HEK293 (cell line): ENCODE measurements around the gene GRM4.
A peak's percentile ranks its signal among the peaks of the same experiment; 100 is the strongest.

ENCODE experiments used
- CTCF ChIA-PET: fragments of 350-600 bp; formaldehyde crosslinking; extraction: SDS; loops from one replicate; lab custom pipeline; 2021; ENCODE audit warnings: antibody characterized with exemption; lab: Yijun Ruan, JAX
- POLR2A ChIA-PET: fragments of 300-600 bp; formaldehyde crosslinking; extraction: SDS; loops from one replicate; lab custom pipeline; 2020; ENCODE audit warnings: antibody characterized with exemption, inconsistent platforms; lab: Yijun Ruan, JAX
- H3K27ac ChIP-seq: fragments of 200-500 bp; sonication (Bioruptor generic); 2 replicates; pipeline ENCODE4 v1.5.1; 2014; ENCODE audit warnings: low read depth, low read length, control low read depth, inconsistent platforms; ENCODE audit errors: extremely low read depth
- H3K36me3 ChIP-seq, 2 experiments: fragments of 200-500 bp in 1 of 2; sonication (Bioruptor generic) in 1 of 2; 1 replicate in 1 of 2; 2 replicates in 1 of 2; pipeline ENCODE4 v1.5.1; 2014 to 2017; ENCODE audit warnings: inconsistent platforms in 2 of 2, low read length in 2 of 2; ENCODE audit not compliant: control insufficient read depth in 2 of 2, insufficient read depth in 1 of 2
- H3K4me1 ChIP-seq: fragments of 200-500 bp; sonication (Bioruptor generic); 2 replicates; pipeline ENCODE4 v1.5.1; 2014; ENCODE audit warnings: mild to moderate bottlenecking, low read length, inconsistent platforms; ENCODE audit not compliant: control insufficient read depth, insufficient read depth
- H3K4me3 ChIP-seq: 2 replicates; pipeline ENCODE4 v1.5.1; 2011; ENCODE audit warnings: low read depth, mild to moderate bottlenecking, control low read depth, low read length, moderate library complexity
- H3K9me3 ChIP-seq: fragments of 200-500 bp; sonication (Bioruptor generic); 2 replicates; pipeline ENCODE4 v1.5.1; 2014; ENCODE audit warnings: low read depth, low read length, inconsistent platforms; ENCODE audit not compliant: control insufficient read depth, insufficient read depth
- CTCF ChIP-seq: fragments of 450-650 bp; formaldehyde crosslinking; IDR thresholded peaks from 2 replicates; pipeline ENCODE4 v1.5.1; 2016; ENCODE audit warnings: missing biosample characterization, missing genetic modification characterization
- GLIS2 ChIP-seq: fragments of 450-650 bp; formaldehyde crosslinking; IDR thresholded peaks from 2 replicates; pipeline ENCODE4 v1.5.1; 2016; ENCODE audit warnings: missing biosample characterization, missing genetic modification characterization
- HOXD13 ChIP-seq: sonication (generic); formaldehyde crosslinking; IDR thresholded peaks from 2 replicates; pipeline ENCODE4 v1.8.0; 2022; ENCODE audit warnings: missing genetic modification reagents, borderline replicate concordance
- KLF7 ChIP-seq: fragments of 450-650 bp; formaldehyde crosslinking; IDR thresholded peaks from 2 replicates; pipeline ENCODE4 v1.5.1; 2016; ENCODE audit warnings: missing biosample characterization, missing genetic modification characterization, borderline replicate concordance
- MYNN ChIP-seq: fragments of 450-650 bp; formaldehyde crosslinking; IDR thresholded peaks from 2 replicates; pipeline ENCODE4 v1.5.1; 2016; ENCODE audit warnings: missing biosample characterization, missing genetic modification characterization, borderline replicate concordance
- PBX3 ChIP-seq: sonication (generic); formaldehyde crosslinking; IDR thresholded peaks from 2 replicates; pipeline ENCODE4 v1.8.1; 2022; ENCODE audit warnings: mild to moderate bottlenecking, moderate library complexity, missing genetic modification reagents
- REST ChIP-seq: fragments of 450-650 bp; formaldehyde crosslinking; IDR thresholded peaks from 2 replicates; pipeline ENCODE4 v1.5.1; 2016; ENCODE audit warnings: missing biosample characterization, missing genetic modification characterization
- SCRT2 ChIP-seq: fragments of 450-650 bp; formaldehyde crosslinking; IDR thresholded peaks from 2 replicates; pipeline ENCODE4 v1.5.1; 2016; ENCODE audit warnings: missing biosample characterization, missing genetic modification characterization
- SP7 ChIP-seq: fragments of 450-650 bp; formaldehyde crosslinking; IDR thresholded peaks from 2 replicates; pipeline ENCODE4 v1.5.1; 2016; ENCODE audit warnings: missing biosample characterization, missing genetic modification characterization
- ZBTB10 ChIP-seq: fragments of 450-650 bp; formaldehyde crosslinking; IDR thresholded peaks from 2 replicates; pipeline ENCODE4 v1.5.1; 2016; ENCODE audit warnings: missing biosample characterization, missing genetic modification characterization
- ZFHX2 ChIP-seq: fragments of 450-650 bp; formaldehyde crosslinking; conservative IDR thresholded peaks from 2 replicates; pipeline ENCODE4 v1.5.1; 2016; ENCODE audit warnings: missing biosample characterization, missing genetic modification characterization
- ZNF114 ChIP-seq: fragments of 450-650 bp; formaldehyde crosslinking; IDR thresholded peaks from 2 replicates; pipeline ENCODE4 v1.5.0; 2017; ENCODE audit warnings: missing biosample characterization, missing genetic modification characterization
- ZNF140 ChIP-seq: fragments of 450-650 bp; formaldehyde crosslinking; IDR thresholded peaks from 2 replicates; pipeline ENCODE4 v1.5.1; 2016; ENCODE audit warnings: missing biosample characterization, missing genetic modification characterization
- ZNF202 ChIP-seq: fragments of 450-650 bp; formaldehyde crosslinking; IDR thresholded peaks from 2 replicates; pipeline ENCODE4 v1.5.1; 2016; ENCODE audit warnings: missing biosample characterization, missing genetic modification characterization, borderline replicate concordance
- ZNF214 ChIP-seq: fragments of 450-650 bp; formaldehyde crosslinking; IDR thresholded peaks from 2 replicates; pipeline ENCODE4 v1.5.1; 2017; ENCODE audit warnings: missing biosample characterization, mild to moderate bottlenecking, missing genetic modification characterization, borderline replicate concordance
- ZNF248 ChIP-seq: fragments of 450-650 bp; formaldehyde crosslinking; IDR thresholded peaks from 2 replicates; pipeline ENCODE4 v1.5.1; 2017; ENCODE audit warnings: missing biosample characterization, missing genetic modification characterization
- ZNF404 ChIP-seq: fragments of 450-650 bp; formaldehyde crosslinking; IDR thresholded peaks from 2 replicates; pipeline ENCODE4 v1.5.1; 2017; ENCODE audit warnings: missing biosample characterization, missing genetic modification characterization
- ZNF510 ChIP-seq: fragments of 450-650 bp; formaldehyde crosslinking; IDR thresholded peaks from 2 replicates; pipeline ENCODE4 v1.5.1; 2018; ENCODE audit warnings: mild to moderate bottlenecking, missing genetic modification characterization, missing biosample characterization; ENCODE audit not compliant: insufficient replicate concordance
- ZNF549 ChIP-seq: fragments of 450-650 bp; IDR thresholded peaks from 2 replicates; pipeline ENCODE4 v1.5.1; 2018; ENCODE audit warnings: missing biosample characterization, missing genetic modification characterization, mild to moderate bottlenecking, inconsistent platforms, moderate library complexity
- ZNF600 ChIP-seq: fragments of 450-650 bp; formaldehyde crosslinking; IDR thresholded peaks from 2 replicates; pipeline ENCODE4 v1.5.1; 2016; ENCODE audit warnings: missing biosample characterization, missing genetic modification characterization
- ZNF670 ChIP-seq: fragments of 450-650 bp; formaldehyde crosslinking; IDR thresholded peaks from 2 replicates; pipeline ENCODE4 v1.5.1; 2016; ENCODE audit warnings: missing biosample characterization, missing genetic modification characterization, low read depth
- ZNF707 ChIP-seq: fragments of 450-650 bp; formaldehyde crosslinking; IDR thresholded peaks from 2 replicates; pipeline ENCODE4 v1.5.1; 2016; ENCODE audit warnings: missing biosample characterization, missing genetic modification characterization
- ZSCAN16 ChIP-seq: fragments of 450-650 bp; formaldehyde crosslinking; IDR thresholded peaks from 2 replicates; pipeline ENCODE4 v1.5.1; 2016; ENCODE audit warnings: missing biosample characterization, missing genetic modification characterization

The GRM4 gene

GRCh38 chr6:34138191-34138590, 7.7 kb downstream of the GRM4 start (continued):
- TF ChIP-seq ZFHX2 (tag by site-specific recombination) = no peak
- no peak for TF ChIP-seq ZNF202 (tag by site-specific recombination)
- no peak for TF ChIP-seq PBX3
- no peak for TF ChIP-seq ZNF707 (tag by site-specific recombination)
- TF ChIP-seq ZNF140 = no peak
- no peak for TF ChIP-seq ZBTB10
- no peak for TF ChIP-seq CTCF
- TF ChIP-seq ZNF549 (tag by site-specific recombination) = no peak
- TF ChIP-seq ZNF114 (tag by site-specific recombination) = no peak

GRCh38 chr6:34135541-34135940, 10.3 kb downstream of the GRM4 start:
- Histone ChIP-seq H3K4me1 (no peaks in the 10 kb centered on the region), H3K9me3 (no peaks in the 10 kb centered on the region), H3K36me3 (no peaks in the 10 kb centered on the region), H3K4me3 (no peak overlapping the region), H3K27ac (no peak overlapping the region)
- TF ChIP-seq ZNF214 (tag by site-specific recombination) (no peak), ZNF707 (tag by site-specific recombination) (no peak), ZNF248 (tag by site-specific recombination) (no peak), ZNF404 (tag by site-specific recombination) (no peak), SCRT2 (no peak), ZNF670 (tag by site-specific recombination) (no peak)
- ChIA-PET CTCF (interaction anchor here (0.8 to 4.0 kb wide), 4 partner anchors 9 to 392 kb away, joined by 3 to 19 read pairs (median 4); no protein-coding TSS in a partner anchor), POLR2A (no interaction called here)

GRCh38 chr6:34132486-34133185, 13.3 kb downstream of the GRM4 start:
- Histone ChIP-seq H3K36me3 (no peaks in the 10 kb centered on the region), H3K9me3 (no peaks in the 10 kb centered on the region), H3K4me3 (no peak overlapping the region), H3K4me1 (no peaks in the 10 kb centered on the region), H3K27ac (no peak overlapping the region)
- CTCF ChIA-PET = no interaction called here
- POLR2A ChIA-PET = no interaction called here
- TF ChIP-seq REST (tag by site-specific recombination) (peak; percentile 98), SP7 (tag by site-specific recombination) (no peak), ZNF600 (tag by site-specific recombination) (no peak), ZNF510 (no peak), ZSCAN16 (tag by site-specific recombination) (peak; percentile 96), HOXD13 (CRISPR knock-in tag) (no peak), MYNN (tag by site-specific recombination) (peak; percentile 62; the same call in 1 of the 2 replicates), PBX3 (0 out of 2 replicates have a peak, but pooled peaks have one; percentile 13), KLF7 (tag by site-specific recombination) (no peak), GLIS2 (no peak)
